HepG2 (cell line): ENCODE results near the gene BACH1. TPM values are rescaled to one million over a fixed set of nuclear protein-coding genes. Genes with fewer than 3 reads are reported as not detected.
A peak's percentile ranks its signal among the peaks of the same experiment; 100 is the strongest.

Experiments
- BHLHE40 ChIP-seq: IDR thresholded peaks from 2 replicates; pipeline ENCODE4 v1.6.1; 2011; ENCODE audit warnings: low read length, improper control_type of control experiment
- CBX1 ChIP-seq: IDR thresholded peaks from one replicate; pipeline ENCODE4 v1.6.1; 2016; ENCODE audit warnings: antibody characterized with exemption, low read depth
- HDAC1 ChIP-seq: sonication (generic); formaldehyde crosslinking; IDR thresholded peaks from 2 replicates; pipeline ENCODE4 v1.5.1; 2020; ENCODE audit warnings: mild to moderate bottlenecking, missing genetic modification reagents
- ISX ChIP-seq: sonication (generic); formaldehyde crosslinking; conservative IDR thresholded peaks from 2 replicates; pipeline ENCODE4 v1.5.0; 2020; ENCODE audit warnings: missing genetic modification reagents
- JUND ChIP-seq: sonication (generic); formaldehyde crosslinking; IDR thresholded peaks from 2 replicates; pipeline ENCODE4 v1.8.0; 2022; ENCODE audit warnings: mild to moderate bottlenecking, missing genetic modification reagents
- KDM4B ChIP-seq: sonication (generic); formaldehyde crosslinking; IDR thresholded peaks from 2 replicates; pipeline ENCODE4 v1.4.0; 2020; ENCODE audit warnings: missing genetic modification reagents
- KLF6 ChIP-seq: IDR thresholded peaks from 2 replicates; pipeline ENCODE4 v1.8.0; 2016; ENCODE audit warnings: missing biosample characterization, missing genetic modification reagents
- MAF1 ChIP-seq: sonication (generic); formaldehyde crosslinking; IDR thresholded peaks from 2 replicates; pipeline ENCODE4 v1.5.0; 2020; ENCODE audit warnings: missing genetic modification reagents, borderline replicate concordance
- PCBP1 ChIP-seq: fragments of 200-400 bp; formaldehyde crosslinking; IDR thresholded peaks from 2 replicates; pipeline ENCODE4 v1.6.1; 2017; ENCODE audit warnings: mild to moderate bottlenecking, low read depth, low read length, borderline replicate concordance
- PITX1 ChIP-seq: sonication (generic); formaldehyde crosslinking; IDR thresholded peaks from 2 replicates; pipeline ENCODE4 v1.5.1; 2020; ENCODE audit warnings: mild to moderate bottlenecking, missing genetic modification reagents
- POLR2A ChIP-seq, 2 experiments: IDR thresholded peaks; 2 replicates each; pipeline ENCODE4 v1.6.1; 2011; ENCODE audit warnings: low read depth in 2 of 2, low read length in 2 of 2, mild to moderate bottlenecking in 1 of 2, moderate library complexity in 1 of 2; ENCODE audit not compliant: insufficient read depth in 1 of 2
- SOX13 ChIP-seq, 3 experiments: fragments of 450-650 bp in 1 of 3; sonication (generic) in 1 of 3; formaldehyde crosslinking in 1 of 3; IDR thresholded peaks in 2 of 3; conservative IDR thresholded peaks in 1 of 3; 2 replicates each; pipeline versions ENCODE4 v1.5.0 to v1.6.1; 2016 to 2020; ENCODE audit warnings: antibody characterized with exemption in 1 of 3, mild to moderate bottlenecking in 1 of 3, missing compliant biosample characterization in 1 of 3, missing genetic modification reagents in 1 of 3, moderate library complexity in 1 of 3
- STAG1 ChIP-seq: sonication (generic); formaldehyde crosslinking; IDR thresholded peaks from 2 replicates; pipeline ENCODE4 v1.4.0; 2020; ENCODE audit warnings: missing genetic modification reagents
- ZNF20 ChIP-seq: sonication (generic); formaldehyde crosslinking; IDR thresholded peaks from 2 replicates; pipeline ENCODE4 v1.4.0; 2020; ENCODE audit warnings: mild to moderate bottlenecking, moderate library complexity, missing genetic modification reagents
- ZNF546 ChIP-seq: sonication (generic); formaldehyde crosslinking; conservative IDR thresholded peaks from 2 replicates; pipeline ENCODE4 v1.8.1; 2023; ENCODE audit warnings: mild to moderate bottlenecking, missing genetic modification reagents
- ZNF678 ChIP-seq: sonication (generic); formaldehyde crosslinking; IDR thresholded peaks from 2 replicates; pipeline ENCODE4 v1.4.0; 2020; ENCODE audit warnings: mild to moderate bottlenecking, missing genetic modification reagents
- ZNF768 ChIP-seq: sonication (generic); formaldehyde crosslinking; IDR thresholded peaks from 2 replicates; pipeline ENCODE4 v1.4.0; 2020; ENCODE audit warnings: missing genetic modification reagents
- ZNF773 ChIP-seq: sonication (generic); formaldehyde crosslinking; IDR thresholded peaks from 2 replicates; pipeline ENCODE4 v1.4.0; 2020; ENCODE audit warnings: missing genetic modification reagents, borderline replicate concordance
- ZNF775 ChIP-seq: sonication (generic); formaldehyde crosslinking; IDR thresholded peaks from 2 replicates; pipeline ENCODE4 v1.4.0; 2020; ENCODE audit warnings: missing genetic modification reagents, mild to moderate bottlenecking, moderate library complexity, borderline replicate concordance
- ZNF879 ChIP-seq: sonication (generic); formaldehyde crosslinking; IDR thresholded peaks from 2 replicates; pipeline ENCODE4 v1.8.1; 2023; ENCODE audit warnings: missing genetic modification reagents
- polyA plus RNA-seq, 8 experiments: library from polyadenylated mRNA; depleted of rRNA in 3 of 8; stranded (reverse) in 7 of 8; unstranded in 1 of 8; fragments of >200 nt; fragmentation: Illumina TruSeq in 4 of 8; extraction: Trizol in 4 of 8; gene quantifications; 2 replicates each; pipeline versions ENCODE4 v1.2.1 to v1.2.3, GENCODE V29; 2011 to 2016; ENCODE audit warnings: low read depth in 4 of 8, missing spikeins in 1 of 8, mixed read lengths in 1 of 8; ENCODE audit not compliant: insufficient read depth in 1 of 8
- total RNA-seq, 5 experiments: library from RNA; depleted of rRNA; stranded (reverse); fragments of >200 nt; fragmentation: Illumina TruSeq; extraction: Trizol; gene quantifications; 2 replicates each; pipeline ENCODE4 v1.2.3, GENCODE V29; 2016; ENCODE audit warnings: low read depth in 1 of 5
- TF ChIP-seq, protein P1 (sequence below): IDR thresholded peaks from 2 replicates; pipeline ENCODE4 v1.6.1; 2016
- TF ChIP-seq, protein P2 (sequence below): sonication (generic); formaldehyde crosslinking; IDR thresholded peaks from 2 replicates; pipeline ENCODE4 v1.4.0; 2020; ENCODE audit warnings: mild to moderate bottlenecking, low read depth, missing genetic modification reagents
- TF ChIP-seq, protein P3 (sequence below): sonication (generic); formaldehyde crosslinking; IDR thresholded peaks from 2 replicates; pipeline ENCODE4 v1.5.0; 2020; ENCODE audit warnings: mild to moderate bottlenecking, missing genetic modification reagents
- TF ChIP-seq, protein P4 (sequence below): IDR thresholded peaks from 2 replicates; pipeline ENCODE4 v1.6.1; 2016; ENCODE audit warnings: missing biosample characterization, missing genetic modification reagents, low read depth
- TF ChIP-seq, protein P5 (sequence below): sonication (generic); formaldehyde crosslinking; IDR thresholded peaks from 2 replicates; pipeline ENCODE4 v1.4.0; 2020; ENCODE audit warnings: mild to moderate bottlenecking, missing genetic modification reagents

Gene BACH1
- total and polyA plus RNA-seq, 2 of the 13 experiments (the other 11 are each of a cell fraction or from before 2014, with no cell fraction given) = 16.5 to 51.7 TPM

DNA sequence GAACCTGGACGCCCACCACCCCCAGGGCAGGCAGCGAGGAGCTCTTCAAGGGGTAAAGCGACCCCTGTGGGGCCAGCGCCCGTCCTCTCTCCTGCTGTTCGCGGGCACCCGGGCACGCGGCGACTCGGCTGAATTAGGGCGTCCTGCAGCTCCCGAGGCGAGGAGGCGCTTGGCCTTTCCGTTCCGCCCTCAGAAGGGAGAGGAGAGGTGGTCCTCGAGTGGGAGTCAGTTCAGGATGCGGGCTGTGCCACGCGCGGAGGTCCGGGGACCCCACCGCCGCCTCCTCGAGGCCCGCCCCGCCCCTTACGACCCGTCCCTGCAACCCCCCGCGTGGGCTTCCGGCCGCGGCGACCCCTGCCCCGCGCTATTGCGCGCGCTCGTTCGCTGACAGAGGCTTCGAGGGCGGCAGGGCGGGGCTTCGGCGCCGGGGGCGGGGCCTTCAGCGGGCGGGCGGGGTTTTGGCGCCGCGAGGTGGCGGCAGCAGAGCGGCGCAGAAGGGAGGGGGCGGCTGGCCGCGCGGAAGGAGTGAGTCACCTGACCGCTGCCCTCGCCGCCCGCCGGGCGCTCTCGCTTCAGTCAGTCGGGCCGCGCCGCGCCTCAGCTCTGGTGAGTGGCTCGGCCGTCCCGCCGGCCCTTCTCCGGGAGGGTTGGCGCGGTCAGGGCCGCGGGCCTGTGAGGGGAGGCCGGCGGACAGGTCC lies at the start of gene BACH1 (continued):
- no peak for TF ChIP-seq KDM4B (CRISPR knock-in tag)
- TF ChIP-seq, protein P1, sequence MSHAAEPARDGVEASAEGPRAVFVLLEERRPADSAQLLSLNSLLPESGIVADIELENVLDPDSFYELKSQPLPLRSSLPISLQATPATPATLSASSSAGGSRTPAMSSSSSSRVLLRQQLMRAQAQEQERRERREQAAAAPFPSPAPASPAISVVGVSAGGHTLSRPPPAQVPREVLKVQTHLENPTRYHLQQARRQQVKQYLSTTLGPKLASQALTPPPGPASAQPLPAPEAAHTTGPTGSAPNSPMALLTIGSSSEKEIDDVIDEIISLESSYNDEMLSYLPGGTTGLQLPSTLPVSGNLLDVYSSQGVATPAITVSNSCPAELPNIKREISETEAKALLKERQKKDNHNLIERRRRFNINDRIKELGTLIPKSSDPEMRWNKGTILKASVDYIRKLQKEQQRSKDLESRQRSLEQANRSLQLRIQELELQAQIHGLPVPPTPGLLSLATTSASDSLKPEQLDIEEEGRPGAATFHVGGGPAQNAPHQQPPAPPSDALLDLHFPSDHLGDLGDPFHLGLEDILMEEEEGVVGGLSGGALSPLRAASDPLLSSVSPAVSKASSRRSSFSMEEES (CRISPR knock-in tag) = peak; percentile 67; the same call in 1 of the 2 replicates
- TF ChIP-seq, protein P2, sequence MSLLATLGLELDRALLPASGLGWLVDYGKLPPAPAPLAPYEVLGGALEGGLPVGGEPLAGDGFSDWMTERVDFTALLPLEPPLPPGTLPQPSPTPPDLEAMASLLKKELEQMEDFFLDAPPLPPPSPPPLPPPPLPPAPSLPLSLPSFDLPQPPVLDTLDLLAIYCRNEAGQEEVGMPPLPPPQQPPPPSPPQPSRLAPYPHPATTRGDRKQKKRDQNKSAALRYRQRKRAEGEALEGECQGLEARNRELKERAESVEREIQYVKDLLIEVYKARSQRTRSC = no peak
- peak; percentile 28; the same call in 1 of the 2 replicates for TF ChIP-seq STAG1 (CRISPR knock-in tag)
- TF ChIP-seq KLF6 (CRISPR knock-in tag) = 0 out of 2 replicates have a peak, but pooled peaks have one; percentile 23
- TF ChIP-seq, protein P3, sequence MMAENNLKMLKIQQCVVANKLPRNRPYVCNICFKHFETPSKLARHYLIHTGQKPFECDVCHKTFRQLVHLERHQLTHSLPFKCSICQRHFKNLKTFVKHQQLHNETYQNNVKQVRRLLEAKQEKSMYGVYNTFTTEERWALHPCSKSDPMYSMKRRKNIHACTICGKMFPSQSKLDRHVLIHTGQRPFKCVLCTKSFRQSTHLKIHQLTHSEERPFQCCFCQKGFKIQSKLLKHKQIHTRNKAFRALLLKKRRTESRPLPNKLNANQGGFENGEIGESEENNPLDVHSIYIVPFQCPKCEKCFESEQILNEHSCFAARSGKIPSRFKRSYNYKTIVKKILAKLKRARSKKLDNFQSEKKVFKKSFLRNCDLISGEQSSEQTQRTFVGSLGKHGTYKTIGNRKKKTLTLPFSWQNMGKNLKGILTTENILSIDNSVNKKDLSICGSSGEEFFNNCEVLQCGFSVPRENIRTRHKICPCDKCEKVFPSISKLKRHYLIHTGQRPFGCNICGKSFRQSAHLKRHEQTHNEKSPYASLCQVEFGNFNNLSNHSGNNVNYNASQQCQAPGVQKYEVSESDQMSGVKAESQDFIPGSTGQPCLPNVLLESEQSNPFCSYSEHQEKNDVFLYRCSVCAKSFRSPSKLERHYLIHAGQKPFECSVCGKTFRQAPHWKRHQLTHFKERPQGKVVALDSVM (CRISPR knock-in tag) = no peak
- TF ChIP-seq, protein P4, sequence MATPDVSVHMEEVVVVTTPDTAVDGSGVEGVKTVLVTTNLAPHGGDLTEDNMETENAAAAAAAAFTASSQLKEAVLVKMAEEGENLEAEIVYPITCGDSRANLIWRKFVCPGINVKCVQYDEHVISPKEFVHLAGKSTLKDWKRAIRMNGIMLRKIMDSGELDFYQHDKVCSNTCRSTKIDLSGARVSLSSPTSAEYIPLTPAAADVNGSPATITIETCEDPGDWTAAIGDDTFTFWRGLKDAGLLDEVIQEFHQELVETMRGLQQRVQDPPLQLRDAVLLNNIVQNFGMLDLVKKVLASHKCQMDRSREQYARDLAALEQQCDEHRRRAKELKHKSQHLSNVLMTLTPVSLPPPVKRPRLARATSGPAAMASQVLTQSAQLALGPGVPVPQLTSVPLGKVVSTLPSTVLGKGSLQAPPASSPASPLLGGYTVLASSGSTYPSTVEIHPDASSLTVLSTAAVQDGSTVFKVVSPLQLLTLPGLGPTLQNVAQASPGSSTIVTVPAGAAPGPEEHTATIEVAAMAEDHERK (CRISPR knock-in tag) = no peak
- TF ChIP-seq ZNF546 (CRISPR knock-in tag) = no peak
- TF ChIP-seq, protein P5, sequence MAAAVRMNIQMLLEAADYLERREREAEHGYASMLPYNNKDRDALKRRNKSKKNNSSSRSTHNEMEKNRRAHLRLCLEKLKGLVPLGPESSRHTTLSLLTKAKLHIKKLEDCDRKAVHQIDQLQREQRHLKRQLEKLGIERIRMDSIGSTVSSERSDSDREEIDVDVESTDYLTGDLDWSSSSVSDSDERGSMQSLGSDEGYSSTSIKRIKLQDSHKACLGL (CRISPR knock-in tag) = no peak; the same call in 1 of the 2 replicates
- peak; percentile 88 to 89 for TF ChIP-seq POLR2A (IDR thresholded peaks at IDR 0.05; ENCODE audit: insufficient read depth in 1 of 2, low read depth in 2 of 2, low read length in 2 of 2)
- peak; percentile 57; the same call in 1 of the 2 replicates for TF ChIP-seq JUND
- TF ChIP-seq MAF1 (CRISPR knock-in tag) = no peak
- no peak for TF ChIP-seq ISX
- TF ChIP-seq SOX13 (IDR thresholded peaks at IDR 0.05) = no peak
- TF ChIP-seq SOX13 (CRISPR knock-in tag; conservative IDR thresholded peaks at IDR 0.05 in 1 of 2, IDR thresholded peaks at IDR 0.05 in 1 of 2) = no peak
- TF ChIP-seq ZNF20 (CRISPR knock-in tag) = no peak
- TF ChIP-seq PCBP1 = no peak
- peak; percentile 71; the same call in 1 of the 2 replicates for TF ChIP-seq ZNF773 (CRISPR knock-in tag)
- TF ChIP-seq ZNF775 (CRISPR knock-in tag) = no peak
- 0 out of 2 replicates have a peak, but pooled peaks have one; percentile 26 for TF ChIP-seq ZNF768 (CRISPR knock-in tag)
- no peak for TF ChIP-seq CBX1
- peak; percentile 41; the same call in 1 of the 2 replicates for TF ChIP-seq ZNF678 (CRISPR knock-in tag)
- TF ChIP-seq ZNF879 = no peak
- peak; percentile 66 for TF ChIP-seq BHLHE40
- TF ChIP-seq HDAC1 (CRISPR knock-in tag) = no peak
- no peak for TF ChIP-seq PITX1 (CRISPR knock-in tag)
